HG02840 (cell line): ENCODE data around the gene OAS2.
"Not testable (repeated sequence)": the region's sequence is repeated elsewhere in the genome, so short reads cannot be mapped to it uniquely, and the experiment has no call there.

Source experiments
- ATAC-seq: cut with Tn5 transposase; IDR thresholded peaks from one replicate; pipeline ENCODE4 v1.9.1; 2021; ENCODE audit warnings: mild to moderate bottlenecking, moderate library complexity, moderate number of reproducible peaks; ENCODE audit not compliant: unreplicated experiment, low FRiP score

OAS2 gene

GRCh38 chr12:112979041-112979680 is 842 bp downstream of the OAS2 start:
- no peak for ATAC-seq

- ATAC-seq = no peak
Measured at GRCh38 chr12:112980491-112981158, 2.3 kb downstream of the OAS2 start.

DNA sequence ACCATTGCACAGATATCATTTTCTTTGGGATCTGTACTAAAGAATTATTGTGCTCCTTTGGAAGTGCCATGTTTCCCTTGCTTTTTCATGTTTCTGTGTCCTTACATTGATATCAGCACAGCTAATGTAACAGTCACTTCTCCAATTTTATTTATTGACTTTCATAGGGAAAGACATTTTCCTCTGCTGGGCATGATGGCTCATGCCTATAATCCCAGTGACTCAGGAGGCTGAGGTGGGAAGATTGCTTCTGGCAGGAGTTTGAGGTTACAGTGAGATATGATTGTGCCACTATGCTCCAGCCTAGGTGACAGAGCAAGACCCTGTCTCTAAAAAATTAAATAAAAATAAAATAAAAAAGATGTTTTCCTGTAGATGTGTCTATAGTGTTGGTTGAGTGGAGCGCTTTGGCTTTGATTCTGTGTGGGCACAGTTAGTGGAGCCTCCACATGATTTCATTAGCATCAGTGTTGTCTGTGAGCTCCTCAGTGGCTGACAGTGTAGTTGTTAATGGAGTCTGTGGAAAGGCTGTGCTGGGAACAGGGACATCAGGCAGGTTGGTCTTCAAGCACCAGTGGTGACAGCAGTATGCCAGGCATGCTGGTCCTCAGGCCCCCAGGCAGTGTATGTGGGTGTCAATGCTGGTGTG is 7.4 kb downstream of the OAS2 start:
- ATAC-seq = no peak

- no peak for ATAC-seq
Measured at GRCh38 chr12:112986291-112986800, 8.0 kb downstream of the OAS2 start.

- ATAC-seq = no peak
Measured at GRCh38 chr12:112987561-112987960, 9.2 kb downstream of the OAS2 start.

- no peak for ATAC-seq
Measured at GRCh38 chr12:112988224-112988623, 9.9 kb downstream of the OAS2 start.

DNA sequence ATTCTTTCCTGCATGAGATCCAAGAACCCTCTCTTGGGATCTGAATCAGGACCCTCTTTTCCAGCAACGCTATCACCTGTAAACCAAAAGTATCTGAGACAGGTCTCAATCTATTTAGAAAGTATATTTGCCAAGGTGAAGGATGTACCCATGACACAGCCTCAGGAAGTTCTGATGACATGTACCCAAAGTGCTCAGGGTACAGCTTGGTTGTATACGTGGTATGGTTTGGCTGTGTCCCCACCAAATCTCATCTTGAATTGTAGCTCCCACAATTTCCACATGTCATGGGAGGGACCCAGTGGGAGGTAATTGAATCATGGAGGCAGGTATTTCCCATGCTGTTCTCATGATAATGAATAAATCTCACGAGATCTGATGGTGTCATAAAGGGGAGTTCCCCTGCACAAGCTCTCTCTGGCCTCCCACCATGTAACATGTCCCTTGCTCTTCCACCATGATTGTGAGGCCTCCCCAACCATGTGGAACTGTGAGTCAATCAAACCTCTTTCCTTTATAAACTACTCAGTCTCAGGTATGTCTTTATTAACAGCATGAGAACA is 10.6 kb downstream of the OAS2 start:
- not testable (repeated sequence) for ATAC-seq

DNA sequence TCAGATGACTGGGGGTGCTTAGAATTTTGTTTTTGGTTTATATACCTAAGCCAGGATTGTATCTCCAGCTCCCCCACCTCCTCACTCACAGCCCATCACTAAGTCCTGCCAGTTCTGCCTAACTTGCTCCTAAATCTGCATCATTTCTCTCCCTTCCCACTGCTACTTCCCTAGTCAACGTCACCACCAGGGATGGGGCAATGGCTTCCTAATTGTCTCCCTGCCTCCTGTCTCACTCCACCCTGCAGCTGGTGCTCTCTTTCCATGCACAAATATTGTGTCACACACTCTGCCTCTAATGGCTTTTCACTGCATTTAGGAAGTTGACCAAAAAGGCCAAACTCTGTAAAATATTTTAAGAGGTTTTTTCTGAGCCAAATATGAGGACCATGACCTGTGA is 11.5 kb downstream of the OAS2 start:
- no peak for ATAC-seq

DNA sequence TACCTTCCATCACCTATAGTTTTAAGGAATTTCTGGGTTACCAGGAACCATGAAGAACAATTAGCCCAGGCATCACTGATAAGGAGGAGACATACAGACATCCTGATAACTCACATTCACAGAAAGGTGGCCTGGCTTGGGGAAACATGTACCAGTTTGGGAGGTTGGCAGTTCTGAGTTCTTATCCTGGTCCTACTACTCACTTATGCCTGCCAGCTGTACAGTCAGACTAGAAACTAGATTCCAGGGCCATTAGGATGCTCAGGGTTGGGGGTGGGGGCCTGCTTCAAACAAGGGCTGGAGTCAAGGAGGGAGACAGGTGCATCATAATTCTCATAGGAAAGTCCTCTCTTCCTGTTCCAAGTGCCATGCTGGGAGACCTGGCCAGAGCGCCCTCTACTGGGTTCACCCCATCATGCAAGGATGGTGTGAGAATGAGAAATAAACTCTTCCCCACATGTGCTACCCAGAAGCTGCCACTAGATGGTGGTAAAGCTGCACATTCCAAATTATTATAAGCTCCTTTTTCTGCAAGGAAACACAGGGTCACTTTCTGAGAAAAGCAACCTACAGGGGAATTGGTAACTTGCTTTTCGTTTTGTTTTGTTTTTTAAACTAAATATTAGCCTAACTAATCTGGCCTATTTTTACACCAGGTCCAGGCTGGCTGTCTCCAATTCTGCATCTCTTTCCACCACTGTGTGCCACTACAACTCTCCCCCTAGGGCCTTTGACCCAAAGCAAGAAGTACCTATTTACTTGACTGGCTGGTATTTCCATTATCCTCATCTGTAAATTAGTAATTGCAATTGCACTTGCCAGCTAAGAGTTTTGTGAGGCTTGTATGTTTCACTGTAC is 14.5 kb downstream of the OAS2 start:
- no peak for ATAC-seq

GRCh38 chr12:112995008-112995407 is 16.7 kb downstream of the OAS2 start:
- ATAC-seq = no peak

DNA sequence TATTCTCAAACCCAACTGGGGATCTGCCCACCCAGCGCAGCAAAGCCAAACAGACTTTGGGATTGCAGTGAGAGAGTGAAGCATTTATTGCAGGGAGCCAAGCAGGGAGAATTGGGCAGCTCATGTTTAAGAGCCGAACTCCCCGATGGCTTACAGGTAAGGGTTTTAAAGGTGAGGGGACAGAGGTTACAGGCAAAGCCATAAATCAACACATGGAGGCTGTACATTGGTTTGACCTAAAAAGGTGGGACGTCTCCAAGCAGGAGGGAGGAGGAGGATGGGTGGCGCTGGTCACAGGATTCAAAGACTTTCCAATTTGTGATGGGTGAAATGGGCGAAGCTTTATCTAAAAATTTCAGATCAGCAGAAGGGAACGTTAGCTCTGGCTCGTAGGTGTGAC is 18.2 kb downstream of the OAS2 start:
- ATAC-seq = no peak

DNA sequence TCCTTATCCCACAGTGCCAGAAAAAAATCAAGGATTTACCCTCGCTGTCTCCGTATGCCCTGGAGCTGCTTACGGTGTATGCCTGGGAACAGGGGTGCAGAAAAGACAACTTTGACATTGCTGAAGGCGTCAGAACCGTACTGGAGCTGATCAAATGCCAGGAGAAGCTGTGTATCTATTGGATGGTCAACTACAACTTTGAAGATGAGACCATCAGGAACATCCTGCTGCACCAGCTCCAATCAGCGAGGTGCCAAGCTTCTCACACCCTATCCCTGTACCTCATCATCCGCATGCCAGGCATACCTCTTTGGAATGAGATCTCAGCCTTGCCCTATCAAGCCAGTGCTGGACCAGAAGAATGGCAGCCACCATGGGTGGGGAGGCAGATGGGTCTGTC is 19.2 kb downstream of the OAS2 start:
- no peak for ATAC-seq

GRCh38 chr12:112998987-112999767 is 20.9 kb downstream of the OAS2 start:
- peak; percentile 71 for ATAC-seq

DNA sequence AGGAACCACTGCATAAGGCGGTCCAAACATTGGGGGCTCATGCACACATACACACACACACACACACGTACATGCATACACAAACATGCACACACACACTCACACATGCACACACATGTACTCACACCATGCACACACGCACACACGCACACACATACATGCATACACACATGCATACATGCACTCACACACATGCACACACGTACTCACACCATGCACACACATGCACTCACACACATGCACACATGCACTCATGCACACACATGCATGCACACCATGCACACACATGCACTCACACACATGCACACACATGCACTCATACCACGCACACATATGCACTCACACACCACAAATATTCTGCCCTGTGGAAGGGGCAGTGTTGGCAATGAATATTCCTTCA is 22.1 kb downstream of the OAS2 start:
- ATAC-seq = no peak

DNA sequence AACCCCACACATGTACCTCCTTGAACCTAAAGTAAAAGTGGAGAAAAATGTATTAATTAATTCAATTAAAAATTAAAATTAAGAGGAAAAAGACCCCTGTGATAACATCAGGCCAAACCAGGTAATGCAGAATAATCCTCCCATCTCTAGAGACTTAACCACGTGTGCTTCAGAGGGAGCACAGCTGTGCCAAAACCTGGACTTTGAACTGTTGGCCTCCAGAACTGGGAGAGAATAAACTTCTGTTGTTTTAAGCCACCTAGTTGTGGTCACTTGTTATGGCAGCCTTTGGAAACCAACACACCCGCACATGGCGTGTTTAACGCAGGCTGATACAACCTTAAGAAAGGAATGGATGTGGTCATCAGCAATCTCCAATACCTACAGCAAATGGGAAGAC is 23.8 kb downstream of the OAS2 start:
- no peak for ATAC-seq

DNA sequence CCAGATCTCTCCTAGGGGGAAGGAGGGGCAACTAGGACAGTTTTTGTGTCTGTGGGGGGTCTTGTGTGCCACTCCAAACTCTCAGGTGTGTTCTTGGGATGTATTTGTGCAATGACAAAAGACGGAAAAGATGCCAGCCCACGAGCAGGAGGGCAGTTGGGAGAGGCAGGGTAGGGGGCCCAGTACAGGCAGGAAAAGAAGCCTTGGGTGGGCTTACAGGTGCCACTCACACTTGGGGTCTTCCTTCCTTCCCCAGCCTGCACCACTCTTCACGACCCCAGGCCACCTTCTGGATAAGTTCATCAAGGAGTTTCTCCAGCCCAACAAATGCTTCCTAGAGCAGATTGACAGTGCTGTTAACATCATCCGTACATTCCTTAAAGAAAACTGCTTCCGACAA is 24.4 kb downstream of the OAS2 start:
- no peak for ATAC-seq

DNA sequence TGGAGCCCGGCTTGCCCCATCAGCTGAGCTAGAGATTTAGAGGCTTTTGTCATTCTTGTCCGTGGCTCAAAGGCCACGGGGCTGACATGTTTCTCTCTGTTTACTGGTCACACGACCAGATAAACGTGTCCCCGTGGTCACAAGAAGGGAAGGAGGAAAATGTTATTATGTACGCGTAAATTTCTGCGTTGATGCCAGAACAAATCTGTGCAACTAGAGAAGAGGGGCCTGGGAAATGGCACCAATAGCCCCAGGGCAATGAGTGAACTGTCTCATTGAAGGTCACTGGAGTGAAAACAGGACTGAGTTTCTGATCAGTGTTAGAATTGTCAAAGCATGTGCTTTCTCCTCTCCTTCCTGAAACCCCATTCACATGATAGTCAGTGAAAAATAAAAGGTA is 25.3 kb downstream of the OAS2 start:
- ATAC-seq = no peak

DNA sequence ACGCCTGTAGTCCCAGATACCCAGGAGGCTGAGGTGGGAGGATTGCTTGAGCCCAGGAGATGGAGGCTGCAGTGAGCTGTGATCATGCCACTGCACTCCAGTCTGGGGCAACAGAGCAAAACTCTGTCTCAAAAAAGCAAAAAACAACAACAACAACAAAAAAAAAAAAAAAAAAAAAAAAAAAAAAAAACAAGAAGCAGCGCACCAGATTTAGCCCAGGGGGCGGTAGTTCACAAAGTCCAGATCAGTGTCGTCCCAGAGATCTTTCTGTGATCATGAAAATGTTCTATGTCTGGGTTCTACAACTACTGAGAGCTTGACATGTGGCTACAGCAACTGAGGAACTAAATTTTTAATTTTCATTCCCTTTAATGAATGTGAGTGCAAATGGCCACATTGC is 27.4 kb downstream of the OAS2 start:
- no peak for ATAC-seq

DNA sequence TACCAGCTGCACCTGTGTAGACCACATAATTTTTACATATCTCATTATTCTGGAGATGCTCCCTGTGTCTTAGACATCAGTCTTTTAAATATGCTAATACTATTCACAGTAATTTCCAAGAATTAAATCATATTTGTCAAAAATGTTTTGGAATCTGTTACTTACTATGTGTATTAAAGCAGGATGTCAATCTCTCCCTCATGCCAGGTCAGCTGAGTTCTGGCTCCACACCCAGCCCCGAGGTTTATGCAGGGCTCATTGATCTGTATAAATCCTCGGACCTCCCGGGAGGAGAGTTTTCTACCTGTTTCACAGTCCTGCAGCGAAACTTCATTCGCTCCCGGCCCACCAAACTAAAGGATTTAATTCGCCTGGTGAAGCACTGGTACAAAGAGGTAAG is 27.9 kb downstream of the OAS2 start:
- no peak for ATAC-seq

DNA sequence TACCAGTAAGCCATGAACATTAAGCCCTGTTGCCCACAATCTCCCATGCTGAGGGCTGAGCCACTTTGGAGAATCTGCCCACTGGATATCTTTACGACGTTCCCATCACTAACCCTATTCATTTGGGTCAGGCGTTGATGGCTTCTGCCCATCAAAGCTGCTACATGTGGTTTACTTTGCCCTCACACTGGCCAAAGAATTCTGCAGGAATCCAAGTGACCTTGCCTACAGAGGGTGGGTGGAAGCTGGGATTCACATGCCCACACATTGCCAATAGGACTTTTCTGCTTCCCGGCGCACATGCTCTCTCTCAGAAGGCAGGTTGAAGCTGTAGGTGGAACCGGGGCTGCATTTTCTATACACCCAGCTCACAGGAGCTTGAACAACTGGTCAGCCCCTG is 28.3 kb downstream of the OAS2 start:
- no peak for ATAC-seq
